Measurements from ENCODE around the gene IGSF6. TPM values are rescaled to one million over a fixed set of nuclear protein-coding genes. Genes with fewer than 3 reads are reported as not detected.
A peak's percentile ranks its signal among the peaks of the same experiment; 100 is the strongest.
"Not testable (repeated sequence)": the region's sequence is repeated elsewhere in the genome, so short reads cannot be mapped to it uniquely, and the experiment has no call there.

The IGSF6 gene
- polyA plus RNA-seq, 3 donors: 86.2 to 276 (median 159) TPM

DNA sequence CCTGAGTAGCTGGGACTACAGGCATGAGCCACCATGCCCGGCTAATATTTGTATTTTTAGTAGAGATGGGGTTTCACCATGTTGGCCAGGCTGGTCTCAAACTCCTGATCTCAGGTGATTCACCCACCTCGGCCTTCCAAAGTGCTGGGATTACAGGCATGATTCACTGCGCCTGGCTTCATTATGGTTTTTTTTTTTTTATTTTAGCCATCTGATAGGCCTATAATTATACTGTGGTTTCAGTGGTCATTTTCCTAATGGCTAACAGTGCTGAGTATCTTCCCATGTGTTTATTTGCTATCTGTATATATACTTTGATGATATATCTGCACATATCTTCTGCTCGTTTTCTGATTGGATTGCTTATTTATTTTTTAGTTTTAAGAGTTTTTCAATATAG, 22.0 kb upstream of the IGSF6 start:
- not testable (repeated sequence) for H3K4me1 Mint-ChIP-seq

DNA sequence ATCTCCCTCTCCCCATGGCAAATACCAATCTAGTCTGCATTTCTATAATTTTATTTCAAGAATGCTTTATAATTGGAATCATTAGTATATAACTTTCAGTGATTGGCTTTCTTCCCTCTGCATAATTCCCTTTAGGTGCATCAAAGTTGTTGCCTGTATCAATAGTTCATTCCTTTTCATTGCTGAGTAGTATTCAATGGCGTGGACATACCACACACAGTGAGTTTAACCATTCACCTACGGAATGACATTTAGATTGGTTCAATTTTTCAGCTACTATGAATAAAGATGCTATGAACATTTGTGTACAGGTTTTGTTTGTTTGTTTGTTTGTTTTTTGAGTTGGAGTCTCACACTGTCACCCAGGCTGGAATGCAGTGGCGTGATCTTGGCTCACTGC, 21.1 kb upstream of the IGSF6 start:
- no peaks in the 10 kb centered on the region for H3K36me3 ChIP-seq (replicated peaks in 1 of 2; ENCODE audit: control insufficient read depth in 1 of 2, insufficient read depth in 2 of 2, low read length in 2 of 2)
- WGBS (ENCODE audit: insufficient coverage): no CpG with 5 or more reads among the region's 3 CpGs
- H3K27me3 Mint-ChIP-seq (ENCODE audit: low read depth in 3 of 3): peaks cover 1 to 7% (median 3%) of the 10 kb centered on the region in 3 donors
- H3K27ac ChIP-seq (ENCODE audit: low read depth in 1 of 2, low read length in 2 of 2): no peak overlapping the region
- H3K4me1 Mint-ChIP-seq: peaks cover 5% of the 10 kb centered on the region
- H3K4me1 ChIP-seq (ENCODE audit: control insufficient read depth in 1 of 2, insufficient read depth in 2 of 2, low read length in 2 of 2): peaks cover 5 to 10% of the 10 kb centered on the region in 2 donors
- H3K4me2 ChIP-seq (replicated peaks; ENCODE audit: extremely low read depth, low read length, poor library complexity, severe bottlenecking): no peak overlapping the region
- H3K27ac Mint-ChIP-seq: peak overlapping the region in 1 of 7 donors; percentile 58
- no peaks in the 10 kb centered on the region for H3K79me2 ChIP-seq (ENCODE audit: insufficient read depth, low read length)
- H3K9ac ChIP-seq (ENCODE audit: insufficient read depth, low read length, poor library complexity, severe bottlenecking): no peak overlapping the region
- H4K20me1 ChIP-seq (ENCODE audit: insufficient read depth, low read length): no peaks in the 10 kb centered on the region
- intact Hi-C loops (cut with micrococcal nuclease): no loop called here
- no peaks in the 10 kb centered on the region for H3K27me3 ChIP-seq (ENCODE audit: control insufficient read depth in 2 of 2, insufficient read depth in 2 of 2, low read length in 2 of 2)
- no peak overlapping the region for H3K4me3 ChIP-seq (replicated peaks in 1 of 3; ENCODE audit: low read depth in 2 of 3, low read length in 3 of 3)
- H3K9me3 Mint-ChIP-seq: peaks cover 2 to 18% (median 10%) of the 10 kb centered on the region in 7 donors
- H3K36me3 Mint-ChIP-seq: peaks cover 0 to 4% of the 10 kb centered on the region in 2 donors
- TF ChIP-seq, protein P1, sequence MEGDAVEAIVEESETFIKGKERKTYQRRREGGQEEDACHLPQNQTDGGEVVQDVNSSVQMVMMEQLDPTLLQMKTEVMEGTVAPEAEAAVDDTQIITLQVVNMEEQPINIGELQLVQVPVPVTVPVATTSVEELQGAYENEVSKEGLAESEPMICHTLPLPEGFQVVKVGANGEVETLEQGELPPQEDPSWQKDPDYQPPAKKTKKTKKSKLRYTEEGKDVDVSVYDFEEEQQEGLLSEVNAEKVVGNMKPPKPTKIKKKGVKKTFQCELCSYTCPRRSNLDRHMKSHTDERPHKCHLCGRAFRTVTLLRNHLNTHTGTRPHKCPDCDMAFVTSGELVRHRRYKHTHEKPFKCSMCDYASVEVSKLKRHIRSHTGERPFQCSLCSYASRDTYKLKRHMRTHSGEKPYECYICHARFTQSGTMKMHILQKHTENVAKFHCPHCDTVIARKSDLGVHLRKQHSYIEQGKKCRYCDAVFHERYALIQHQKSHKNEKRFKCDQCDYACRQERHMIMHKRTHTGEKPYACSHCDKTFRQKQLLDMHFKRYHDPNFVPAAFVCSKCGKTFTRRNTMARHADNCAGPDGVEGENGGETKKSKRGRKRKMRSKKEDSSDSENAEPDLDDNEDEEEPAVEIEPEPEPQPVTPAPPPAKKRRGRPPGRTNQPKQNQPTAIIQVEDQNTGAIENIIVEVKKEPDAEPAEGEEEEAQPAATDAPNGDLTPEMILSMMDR (IDR thresholded peaks at IDR 0.05): no peak
- no peak for DNase-seq
- no peak overlapping the region for H3K4me3 Mint-ChIP-seq
- H3K9me3 ChIP-seq (replicated peaks in 1 of 2; ENCODE audit: control insufficient read depth in 1 of 2, insufficient read depth in 1 of 2, low read length in 2 of 2): peaks cover 6 to 10% of the 10 kb centered on the region in 2 donors
- no peak overlapping the region for H2AFZ ChIP-seq (ENCODE audit: insufficient read depth, low read depth, low read length, poor library complexity, severe bottlenecking)

More for the DNA sequence above, 22.0 kb upstream of the IGSF6 start:
- H3K27me3 Mint-ChIP-seq (ENCODE audit: low read depth in 3 of 3); H3K27ac Mint-ChIP-seq; H3K4me3 ChIP-seq (replicated peaks in 1 of 3; ENCODE audit: low read depth in 2 of 3, low read length in 3 of 3); intact Hi-C loops (cut with micrococcal nuclease); H3K4me2 ChIP-seq (replicated peaks; ENCODE audit: extremely low read depth, low read length, poor library complexity, severe bottlenecking); H2AFZ ChIP-seq (ENCODE audit: insufficient read depth, low read depth, low read length, poor library complexity, severe bottlenecking); H3K36me3 ChIP-seq (replicated peaks in 1 of 2; ENCODE audit: control insufficient read depth in 1 of 2, insufficient read depth in 2 of 2, low read length in 2 of 2); H3K4me3 Mint-ChIP-seq; DNase-seq; H3K36me3 Mint-ChIP-seq; H3K79me2 ChIP-seq (ENCODE audit: insufficient read depth, low read length); H3K27ac ChIP-seq (ENCODE audit: low read depth in 1 of 2, low read length in 2 of 2); H4K20me1 ChIP-seq (ENCODE audit: insufficient read depth, low read length); H3K27me3 ChIP-seq (ENCODE audit: control insufficient read depth in 2 of 2, insufficient read depth in 2 of 2, low read length in 2 of 2); H3K9ac ChIP-seq (ENCODE audit: insufficient read depth, low read length, poor library complexity, severe bottlenecking): not testable (repeated sequence)
- no CpG with 5 or more reads among the region's 4 CpGs for WGBS (ENCODE audit: insufficient coverage)
- H3K9me3 Mint-ChIP-seq: peaks cover 2 to 18% (median 10%) of the 10 kb centered on the region in 7 donors
- peaks cover 5 to 10% of the 10 kb centered on the region in 2 donors for H3K4me1 ChIP-seq (ENCODE audit: control insufficient read depth in 1 of 2, insufficient read depth in 2 of 2, low read length in 2 of 2)
- H3K9me3 ChIP-seq (replicated peaks in 1 of 2; ENCODE audit: control insufficient read depth in 1 of 2, insufficient read depth in 1 of 2, low read length in 2 of 2): peaks cover 6 to 10% of the 10 kb centered on the region in 2 donors

Data from CD14-positive monocyte (primary cell).